ENCODE results near the gene NRL. TPM values are rescaled to one million over a fixed set of nuclear protein-coding genes. Genes with fewer than 3 reads are reported as not detected.

Gene NRL
- total RNA-seq, 3 donors from 2014 or later (not counting 1 experiment from before 2014, with no cell fraction given): 0.78 to 3.3 (median 2.8) TPM

DNA sequence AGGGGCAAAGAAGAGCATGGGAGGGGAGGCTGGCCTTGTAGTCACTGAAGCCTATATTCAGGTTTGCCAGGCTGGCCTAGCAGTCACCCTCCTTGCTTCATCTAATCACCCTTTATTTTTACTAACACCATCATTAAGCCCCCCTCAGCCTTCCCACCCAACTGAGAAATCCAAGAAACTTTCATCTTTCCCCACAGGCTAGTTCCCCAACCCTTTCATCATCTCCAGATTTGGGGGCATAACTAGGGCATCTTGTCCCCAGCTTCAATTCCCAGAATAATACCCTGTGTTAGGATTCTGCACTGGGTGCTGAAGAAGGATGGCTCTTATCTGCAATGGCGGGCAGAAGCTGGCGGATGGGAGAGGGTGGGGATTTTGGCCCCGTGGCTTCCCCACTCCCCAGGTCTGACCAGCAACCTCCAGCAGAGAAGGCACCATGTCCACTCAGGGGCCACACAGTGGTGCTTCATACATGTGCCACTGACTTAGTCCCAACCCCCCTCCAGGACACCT, 13.7 kb downstream of the NRL start:
- Histone ChIP-seq H3K27me3 (ENCODE audit: control insufficient read depth, insufficient read depth, low read length) (no peaks in the 10 kb centered on the region), H3K9me3 (ENCODE audit: control insufficient read depth, insufficient read depth, low read length) (no peaks in the 10 kb centered on the region), H3K4me1 (ENCODE audit: control insufficient read depth, insufficient read depth, low read length) (no peaks in the 10 kb centered on the region), H3K36me3 (ENCODE audit: control insufficient read depth, insufficient read depth, low read length) (peaks cover 17% of the 10 kb centered on the region), H3K4me3 (ENCODE audit: low read length) (no peak overlapping the region), H3K27ac (ENCODE audit: low read length) (no peak overlapping the region)
- Mint-ChIP-seq H3K9me3 (no peaks in the 10 kb centered on the region), H3K4me1 (peaks cover 0 to 6% of the 10 kb centered on the region in 2 donors), H3K4me3 (no peak overlapping the region), H3K27ac (no peak overlapping the region), H3K36me3 (peaks cover 10% of the 10 kb centered on the region), H3K27me3 (ENCODE audit: low read depth in 2 of 2) (no peaks in the 10 kb centered on the region)
- intact Hi-C loops (cut with micrococcal nuclease): no loop called here
- ATAC-seq: no peak
- TF ChIP-seq CTCF (IDR thresholded peaks at IDR 0.05): no peak
- no peak for DNase-seq
- 90% methylated on average over 2 of the region's 3 CpGs for WGBS (ENCODE audit: insufficient coverage)

GRCh38 chr14:24100197-24100981, 14.4 kb downstream of the NRL start:
- Histone ChIP-seq H3K4me1 (ENCODE audit: control insufficient read depth, insufficient read depth, low read length) (peaks cover 5% of the 10 kb centered on the region), H3K27me3 (ENCODE audit: control insufficient read depth, insufficient read depth, low read length) (no peaks in the 10 kb centered on the region), H3K36me3 (ENCODE audit: control insufficient read depth, insufficient read depth, low read length) (peaks cover 17% of the 10 kb centered on the region), H3K4me3 (ENCODE audit: low read length) (no peak overlapping the region), H3K27ac (ENCODE audit: low read length) (no peak overlapping the region), H3K9me3 (ENCODE audit: control insufficient read depth, insufficient read depth, low read length) (no peaks in the 10 kb centered on the region)
- 92% methylated on average over 4 of the region's 4 CpGs for WGBS (ENCODE audit: insufficient coverage)
- intact Hi-C loops (cut with micrococcal nuclease): no loop called here
- TF ChIP-seq CTCF (IDR thresholded peaks at IDR 0.05): no peak
- H3K4me3 Mint-ChIP-seq: no peak overlapping the region
- DNase-seq (no peak), ATAC-seq (no peak)
- peaks cover 10% of the 10 kb centered on the region for H3K36me3 Mint-ChIP-seq
- no peaks in the 10 kb centered on the region for H3K27me3 Mint-ChIP-seq (ENCODE audit: low read depth in 2 of 2)
- no peaks in the 10 kb centered on the region for H3K9me3 Mint-ChIP-seq
- peaks cover 4 to 12% of the 10 kb centered on the region in 2 donors for H3K4me1 Mint-ChIP-seq
- H3K27ac Mint-ChIP-seq: no peak overlapping the region

DNA sequence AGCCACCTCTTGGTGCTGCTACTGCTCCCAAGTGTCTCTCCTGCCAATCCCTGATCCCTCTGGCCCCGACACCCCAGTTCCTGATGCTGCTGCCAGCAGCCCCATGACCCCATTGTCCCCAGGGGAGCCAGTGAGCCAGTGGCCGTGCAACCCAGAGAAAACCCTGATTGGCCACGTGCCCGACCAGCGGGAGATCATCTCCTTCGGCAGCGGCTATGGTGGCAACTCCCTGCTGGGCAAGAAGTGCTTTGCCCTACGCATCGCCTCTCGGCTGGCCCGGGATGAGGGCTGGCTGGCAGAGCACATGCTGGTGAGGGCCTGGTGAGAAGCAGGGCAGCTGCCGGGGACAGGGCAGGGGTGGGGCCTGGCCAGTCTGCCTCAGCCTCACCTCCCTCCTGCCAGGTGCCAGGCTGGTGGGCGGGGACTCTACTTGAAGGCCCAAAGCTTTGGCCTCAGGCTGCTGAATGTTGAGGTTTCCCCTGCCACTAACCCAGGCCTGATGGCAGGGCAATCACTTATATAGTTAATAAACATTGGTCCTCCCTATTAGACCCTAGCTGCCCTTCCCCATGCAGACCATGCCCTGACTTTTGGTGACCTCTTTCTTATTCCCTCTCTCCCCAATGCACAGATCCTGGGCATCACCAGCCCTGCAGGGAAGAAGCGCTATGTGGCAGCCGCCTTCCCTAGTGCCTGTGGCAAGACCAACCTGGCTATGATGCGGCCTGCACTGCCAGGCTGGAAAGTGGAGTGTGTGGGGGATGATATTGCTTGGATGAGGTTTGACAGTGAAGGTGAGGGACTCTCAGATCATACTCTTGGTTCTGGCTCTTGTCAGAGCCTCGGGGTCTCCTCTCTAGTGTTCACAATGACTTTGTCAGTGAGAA, 15.6 kb downstream of the NRL start:
- Mint-ChIP-seq H3K9me3 (no peaks in the 10 kb centered on the region), H3K27me3 (ENCODE audit: low read depth in 2 of 2) (no peaks in the 10 kb centered on the region), H3K4me3 (no peak overlapping the region), H3K36me3 (peaks cover 2% of the 10 kb centered on the region), H3K4me1 (peaks cover 14 to 23% of the 10 kb centered on the region in 2 donors), H3K27ac (no peak overlapping the region)
- Histone ChIP-seq H3K36me3 (ENCODE audit: control insufficient read depth, insufficient read depth, low read length) (peaks cover 17% of the 10 kb centered on the region), H3K27me3 (ENCODE audit: control insufficient read depth, insufficient read depth, low read length) (no peaks in the 10 kb centered on the region), H3K9me3 (ENCODE audit: control insufficient read depth, insufficient read depth, low read length) (no peaks in the 10 kb centered on the region), H3K4me3 (ENCODE audit: low read length) (no peak overlapping the region), H3K4me1 (ENCODE audit: control insufficient read depth, insufficient read depth, low read length) (peaks cover 15% of the 10 kb centered on the region), H3K27ac (ENCODE audit: low read length) (no peak overlapping the region)
- no peak for TF ChIP-seq CTCF (IDR thresholded peaks at IDR 0.05)
- WGBS (ENCODE audit: insufficient coverage): 95% methylated on average over 17 of the region's 17 CpGs
- ATAC-seq (no peak), DNase-seq (no peak)
- intact Hi-C loops (cut with micrococcal nuclease): no loop called here

Measured in natural killer cell (primary cell).